IMR-90 (cell line): Measurements from ENCODE around the gene DDX10. TPM values are rescaled to one million over a fixed set of nuclear protein-coding genes. Genes with fewer than 3 reads are reported as not detected.

Experiments
- ATAC-seq: fragments of 200-7000 bp; cut with Tn5 transposase; 2 replicates; pipeline ENCODE4 v1.9.1; 2020; ENCODE audit warnings: low read depth, mild to moderate bottlenecking, moderate library complexity
- BruUV-seq: library from RNA; stranded (reverse); fragments of 400-500 nt; replicated peaks from 2 replicates; lab custom pipeline; 2021; lab: Mats Ljungman, UMichigan
- CTCF ChIA-PET: fragments of 300-600 bp; formaldehyde crosslinking; extraction: SDS; loops from one replicate; lab custom pipeline; 2021; ENCODE audit warnings: antibody characterized with exemption; lab: Yijun Ruan, JAX
- POLR2A ChIA-PET: fragments of 300-600 bp; sonication (Branson Sonifier 250); formaldehyde crosslinking; loops from one replicate; lab custom pipeline; 2022; ENCODE audit warnings: antibody characterized with exemption; ENCODE audit not compliant: unreplicated experiment; lab: Charles Lee
- DNase-seq: peaks from one replicate; pipeline ENCODE4 v3.0.0; 2013
- H2AFZ ChIP-seq: replicated peaks from 2 replicates; pipeline ENCODE3; 2013; ENCODE audit warnings: low read length, mild to moderate bottlenecking; ENCODE audit not compliant: poor library complexity
- H2AK5ac ChIP-seq: 2 replicates; pipeline ENCODE4 v1.6.1; 2013; ENCODE audit warnings: low read depth, low read length, inconsistent platforms
- H2AK9ac ChIP-seq: replicated peaks from 2 replicates; pipeline ENCODE3; 2013; ENCODE audit warnings: mild to moderate bottlenecking, low read depth, low read length, moderate library complexity; ENCODE audit not compliant: poor library complexity
- H2BK120ac ChIP-seq: 2 replicates; pipeline ENCODE4 v1.6.1; 2013; ENCODE audit warnings: low read depth, low read length, inconsistent platforms
- H2BK15ac ChIP-seq: 3 replicates; pipeline ENCODE4 v1.6.1; 2013; ENCODE audit warnings: low read depth, low read length, inconsistent platforms
- H2BK20ac ChIP-seq: 2 replicates; pipeline ENCODE4 v1.6.1; 2013; ENCODE audit warnings: low read depth, mild to moderate bottlenecking, inconsistent platforms, low read length, moderate library complexity
- H2BK5ac ChIP-seq: 2 replicates; pipeline ENCODE4 v1.6.1; 2013; ENCODE audit warnings: mild to moderate bottlenecking, low read depth, low read length, inconsistent platforms; ENCODE audit not compliant: poor library complexity, severe bottlenecking
- H3K14ac ChIP-seq: replicated peaks from 2 replicates; pipeline ENCODE4 v1.6.1; 2013; ENCODE audit warnings: low read depth, low read length, inconsistent platforms
- H3K18ac ChIP-seq: 2 replicates; pipeline ENCODE4 v1.6.1; 2013; ENCODE audit warnings: low read depth, low read length, control low read depth
- H3K23ac ChIP-seq: 2 replicates; pipeline ENCODE4 v1.6.1; 2013; ENCODE audit warnings: low read depth, low read length, inconsistent platforms
- H3K27ac ChIP-seq: 2 replicates; pipeline ENCODE4 v1.5.1; 2013; ENCODE audit warnings: mild to moderate bottlenecking, control low read depth, low read length; ENCODE audit not compliant: insufficient read depth
- H3K27me3 ChIP-seq: 2 replicates; pipeline ENCODE4 v1.6.1; 2013; ENCODE audit warnings: low read length; ENCODE audit not compliant: control insufficient read depth, insufficient read depth
- H3K36me3 ChIP-seq: 2 replicates; pipeline ENCODE4 v1.6.1; 2013; ENCODE audit warnings: low read length, mixed read lengths; ENCODE audit not compliant: control insufficient read depth, insufficient read depth
- H3K4ac ChIP-seq: 2 replicates; pipeline ENCODE4 v1.6.1; 2013; ENCODE audit warnings: low read depth, low read length, inconsistent platforms
- H3K4me1 ChIP-seq: 2 replicates; pipeline ENCODE4 v1.6.1; 2013; ENCODE audit warnings: low read length, mixed read lengths; ENCODE audit not compliant: control insufficient read depth, insufficient read depth
- H3K4me2 ChIP-seq: 2 replicates; pipeline ENCODE4 v1.6.1; 2013; ENCODE audit warnings: low read depth, mild to moderate bottlenecking, control low read depth, low read length, moderate library complexity
- H3K4me3 ChIP-seq: 2 replicates; pipeline ENCODE4 v1.5.1; 2013; ENCODE audit warnings: low read depth, mild to moderate bottlenecking, control low read depth, low read length, moderate library complexity; ENCODE audit not compliant: insufficient read depth
- H3K56ac ChIP-seq: 2 replicates; pipeline ENCODE4 v1.6.1; 2013; ENCODE audit warnings: low read length, inconsistent platforms; ENCODE audit not compliant: insufficient read depth; ENCODE audit errors: extremely low read depth
- H3K79me1 ChIP-seq, 2 experiments: 2 replicates each; pipeline ENCODE4 v1.6.1; 2013; ENCODE audit warnings: low read length in 2 of 2, inconsistent platforms in 1 of 2, low read depth in 1 of 2
- H3K9ac ChIP-seq: 2 replicates; pipeline ENCODE4 v1.6.1; 2013; ENCODE audit warnings: low read depth, low read length, control low read depth
- H3K9me1 ChIP-seq: 2 replicates; pipeline ENCODE4 v1.6.1; 2013; ENCODE audit warnings: low read length, inconsistent platforms; ENCODE audit not compliant: insufficient read depth
- H3K9me3 ChIP-seq: 2 replicates; pipeline ENCODE4 v1.6.1; 2013; ENCODE audit warnings: low read length; ENCODE audit not compliant: control insufficient read depth, insufficient read depth
- H4K20me1 ChIP-seq: 2 replicates; pipeline ENCODE4 v1.6.1; 2013; ENCODE audit warnings: low read length, inconsistent platforms; ENCODE audit not compliant: insufficient read depth
- H4K5ac ChIP-seq: 2 replicates; pipeline ENCODE4 v1.6.1; 2013; ENCODE audit warnings: mild to moderate bottlenecking, low read depth, low read length, control low read depth
- H4K8ac ChIP-seq, 2 experiments: 2 replicates each; pipeline ENCODE4 v1.6.1; 2013; ENCODE audit warnings: low read depth in 2 of 2, low read length in 2 of 2, control low read depth in 1 of 2, inconsistent platforms in 1 of 2
- H4K91ac ChIP-seq: 2 replicates; pipeline ENCODE4 v1.6.1; 2013; ENCODE audit warnings: low read depth, low read length, inconsistent platforms; ENCODE audit not compliant: insufficient read depth
- CEBPB ChIP-seq: IDR thresholded peaks from 2 replicates; pipeline ENCODE4 v1.6.1; 2012; ENCODE audit warnings: low read depth, low read length, improper control_type of control experiment
- CTCF ChIP-seq: conservative IDR thresholded peaks from 2 replicates; pipeline ENCODE4 v1.5.1; 2012; ENCODE audit warnings: mild to moderate bottlenecking, low read depth, low read length, improper control_type of control experiment
- ELK1 ChIP-seq: fragments of 150-350 bp; IDR thresholded peaks from 2 replicates; pipeline ENCODE4 v1.6.1; 2016; ENCODE audit warnings: low read depth, mild to moderate bottlenecking, low read length, moderate library complexity, borderline replicate concordance
- FOS ChIP-seq: fragments of 150-350 bp; IDR thresholded peaks from 2 replicates; pipeline ENCODE4 v1.6.1; 2016; ENCODE audit warnings: low read depth, low read length
- NFE2L2 ChIP-seq: fragments of 150-350 bp; IDR thresholded peaks from 2 replicates; pipeline ENCODE4 v1.6.1; 2016; ENCODE audit warnings: low read depth, mild to moderate bottlenecking, low read length
- RAD21 ChIP-seq: IDR thresholded peaks from 2 replicates; pipeline ENCODE4 v1.6.1; 2012; ENCODE audit warnings: low read length, improper control_type of control experiment
- RCOR1 ChIP-seq: IDR thresholded peaks from 2 replicates; pipeline ENCODE4 v1.6.1; 2012; ENCODE audit warnings: mild to moderate bottlenecking, low read length, improper control_type of control experiment; ENCODE audit not compliant: insufficient replicate concordance
- RFX5 ChIP-seq: IDR thresholded peaks from 2 replicates; pipeline ENCODE4 v1.8.0; 2012; ENCODE audit warnings: low read depth, mild to moderate bottlenecking, low read length, moderate library complexity
- SMC3 ChIP-seq: fragments of 150-350 bp; IDR thresholded peaks from 2 replicates; pipeline ENCODE4 v1.6.1; 2016; ENCODE audit warnings: low read depth, mild to moderate bottlenecking, antibody characterized with exemption, low read length, moderate library complexity
- USF2 ChIP-seq: fragments of 150-350 bp; IDR thresholded peaks from 2 replicates; pipeline ENCODE4 v1.6.1; 2017; ENCODE audit warnings: mild to moderate bottlenecking, antibody characterized with exemption, low read length, low read depth
- WGBS, 2 experiments: methylation state at CpG; one replicate each; pipeline versions ENCODE4 v1.1.5 to v1.1.7; 2013; ENCODE audit warnings: missing lambda C conversion rate in 2 of 2; ENCODE audit not compliant: insufficient read length in 1 of 2; ENCODE audit errors: extremely low coverage in 2 of 2; 5-methylcytosine and 5-hydroxymethylcytosine counted together
- dilution Hi-C: fragments of 300-500 bp; cut with HindIII; formaldehyde crosslinking; loops from one replicate; pipeline ENCODE4 v1.14.3; 2018; ENCODE audit warnings: low sequenced_read_pairs; ENCODE audit not compliant: unreplicated experiment
- in situ Hi-C: fragments of 300-500 bp; cut with MboI; formaldehyde crosslinking; loops from 3 replicates; pipeline ENCODE4 v1.14.3; 2019; ENCODE audit warnings: low sequenced_read_pairs, inconsistent platforms, mixed read lengths
- intact Hi-C: fragments of 100-400 bp; cut with micrococcal nuclease; formaldehyde crosslinking; loops from 2 replicates; pipeline ENCODE4 v1.10.0; 2022
- polyA plus RNA-seq, 3 experiments: library from polyadenylated mRNA; depleted of rRNA; stranded (reverse); fragments of >200 nt; gene quantifications; 2 replicates each; pipeline ENCODE4 v1.2.3, GENCODE V29; 2012; ENCODE audit warnings: low replicate concordance in 1 of 3
- total RNA-seq: library from RNA; depleted of rRNA; stranded (reverse); fragments of >200 nt; gene quantifications from 2 replicates; pipeline ENCODE4 v1.2.3, GENCODE V29; 2012

Gene DDX10
- total and polyA plus RNA-seq, 2 of the 4 experiments (the other 2 are of a cell fraction) = 20.0 to 31.9 TPM

- TF ChIP-seq USF2 (no peak), FOS (no peak)
These were observed 128.3 kb downstream of the DDX10 start (continued) for GRCh38 chr11:108793138-108793537.

GRCh38 chr11:108793611-108794010 is 128.7 kb downstream of the DDX10 start:
- CTCF ChIA-PET = no interaction called here
- POLR2A ChIA-PET = no interaction called here
- no peak overlapping the region for H3K27ac ChIP-seq
- peaks cover 7% of the 10 kb centered on the region; the same call in 1 of the 2 replicates for H3K9me1 ChIP-seq
- no peak overlapping the region for H2BK5ac ChIP-seq
- H3K4me3 ChIP-seq = no peak overlapping the region
- intact Hi-C loops (no loop called here), dilution Hi-C loops (no loop called here), in situ Hi-C loops (no loop called here)
- H3K18ac ChIP-seq = no peak overlapping the region
- H2BK15ac ChIP-seq = no peak overlapping the region
- H4K91ac ChIP-seq = no peak overlapping the region
- H3K23ac ChIP-seq = no peak overlapping the region
- no peak overlapping the region for H2AFZ ChIP-seq
- peaks cover 4 to 24% of the 10 kb centered on the region in 2 experiments; a peak in 3 of 4 replicates for H3K79me1 ChIP-seq
- H3K9ac ChIP-seq = no peak overlapping the region
- no peak overlapping the region for H2AK9ac ChIP-seq
- no peak overlapping the region for H4K5ac ChIP-seq
- no TSS peak for BruUV-seq
- no peak overlapping the region for H3K4ac ChIP-seq
- H3K36me3 ChIP-seq = no peaks in the 10 kb centered on the region
- H2BK20ac ChIP-seq = no peak overlapping the region
- no peak overlapping the region for H2AK5ac ChIP-seq
- no peaks in the 10 kb centered on the region for H3K27me3 ChIP-seq
- no peak overlapping the region for H4K8ac ChIP-seq
- no peak overlapping the region for H3K14ac ChIP-seq
- no CpG with 5 or more reads among the region's 2 CpGs for WGBS, 2 experiments
- ATAC-seq (no peak), DNase-seq (no peak)
- H3K4me2 ChIP-seq = no peak overlapping the region
- no peaks in the 10 kb centered on the region for H3K9me3 ChIP-seq
- no peak overlapping the region for H2BK120ac ChIP-seq
- H4K20me1 ChIP-seq = no peaks in the 10 kb centered on the region
- no peak overlapping the region for H3K56ac ChIP-seq
- TF ChIP-seq RFX5 (no peak), SMC3 (no peak), RCOR1 (no peak), RAD21 (no peak), CTCF (no peak), FOS (no peak), NFE2L2 (no peak), ELK1 (no peak), CEBPB (no peak)
- 0 out of 2 replicates have a peak, but pooled peaks cover 2% of the 10 kb centered on the region for H3K4me1 ChIP-seq
